Measurements from ENCODE around the gene ASRGL1. TPM values are rescaled to one million over a fixed set of nuclear protein-coding genes. Genes with fewer than 3 reads are reported as not detected.
A peak's percentile ranks its signal among the peaks of the same experiment; 100 is the strongest.

Gene ASRGL1
- total RNA-seq, result 10 to 100 TPM in 1 of 7 donors, 1 to 10 TPM in 6; 3.4 to 23.4 (median 8.1) TPM
- 1 to 10 TPM; 2.9 to 4.5 (median 3.1) TPM for polyA plus RNA-seq
- long read RNA-seq, donor 1, result 0 reads
- long read RNA-seq, donor 2, result 0 reads

- no peak for TF ChIP-seq POLR2A (IDR thresholded peaks at IDR 0.05)
- peak; percentile 62 to 79 (median 78) for TF ChIP-seq POLR2AphosphoS5 (IDR thresholded peaks at IDR 0.05)
- TF ChIP-seq CTCF (IDR thresholded peaks at IDR 0.05 in 8 of 11, conservative IDR thresholded peaks at IDR 0.05 in 3 of 11), result no peak
- peaks cover 0 to 17% (median 0%) of the 10 kb centered on the region in 7 donors for H3K27me3 ChIP-seq (replicated peaks in 1 of 7)
These were observed at the start of gene ASRGL1 for GRCh38 chr11:62337303-62338181. TSS of gene ASRGL1 (plus strand) at chr11:62337448. CDS start at chr11:62337978, 530 bp downstream.

GRCh38 chr11:62295504-62295903 lies 41.7 kb upstream of the ASRGL1 start:
- no peaks in the 10 kb centered on the region for H3K36me3 ChIP-seq
- H3K4me1 ChIP-seq, result no peaks in the 10 kb centered on the region
- no peaks in the 10 kb centered on the region for H3K9me3 ChIP-seq
- intact Hi-C loops (cut with DNase I; ENCODE audit: low total_unique reads), result no loop called here
- whole genome bisulfite sequencing, 5 donors, result 41 to 66% (median 60%) methylated on average over 2 of the region's 2 CpGs
- H3K4me3 ChIP-seq, result no peak overlapping the region
- no peak for TF ChIP-seq POLR2AphosphoS5 (IDR thresholded peaks at IDR 0.05)
- TF ChIP-seq CTCF (IDR thresholded peaks at IDR 0.05 in 8 of 11, conservative IDR thresholded peaks at IDR 0.05 in 3 of 11), result no peak
- TF ChIP-seq POLR2A (IDR thresholded peaks at IDR 0.05), result no peak
- H3K27ac ChIP-seq, result no peak overlapping the region
- peaks cover 0 to 36% (median 0%) of the 10 kb centered on the region in 7 donors for H3K27me3 ChIP-seq (replicated peaks in 1 of 7)
- no peak for DNase-seq

More at GRCh38 chr11:62337303-62338181, at the start of gene ASRGL1:
- Histone ChIP-seq H3K4me1 (peaks cover 0 to 45% (median 22%) of the 10 kb centered on the region in 6 donors), H3K4me3 (peak within 1 kb of the TSS; percentile 55 to 86 (median 76)), H3K36me3 (no peaks in the 10 kb centered on the region), H3K9me3 (no peaks in the 10 kb centered on the region), H3K27ac (peak within 1 kb of the TSS in 6 of 8 donors; percentile 20 to 62 (median 47))
- peak; percentile 96 for DNase-seq
- intact Hi-C loops (cut with DNase I; ENCODE audit: low total_unique reads), result no loop called here
- 1% methylated on average over 54 to 98 of the region's 98 CpGs for WGBS, 5 donors

GRCh38 chr11:62298975-62299374 lies 38.3 kb upstream of the ASRGL1 start, which contains the start of gene SCGB1D4:
TSS of gene SCGB1D4 (minus strand) at chr11:62299075. CDS start at chr11:62299010, 65 bp downstream.
- Histone ChIP-seq H3K4me1 (no peaks in the 10 kb centered on the region), H3K4me3 (no peak within 1 kb of the TSS), H3K27ac (no peak within 1 kb of the TSS), H3K36me3 (no peaks in the 10 kb centered on the region), H3K9me3 (no peaks in the 10 kb centered on the region), H3K27me3 (replicated peaks in 1 of 7) (peaks cover 0 to 36% (median 0%) of the 10 kb centered on the region in 7 donors)
- intact Hi-C loops (cut with DNase I; ENCODE audit: low total_unique reads), result no loop called here
- TF ChIP-seq POLR2AphosphoS5 (IDR thresholded peaks at IDR 0.05) (no peak), POLR2A (IDR thresholded peaks at IDR 0.05) (no peak), CTCF (IDR thresholded peaks at IDR 0.05 in 8 of 11, conservative IDR thresholded peaks at IDR 0.05 in 3 of 11) (no peak)
- WGBS, 5 donors, result 56 to 76% (median 72%) methylated on average over 7 of the region's 7 CpGs
- no peak for DNase-seq

- H3K36me3 ChIP-seq, result no peaks in the 10 kb centered on the region
- intact Hi-C loops (cut with DNase I; ENCODE audit: low total_unique reads), result loop anchor here (10.0 kb wide), 1 partner anchor 91 kb away; no protein-coding TSS in a partner anchor
- no peak for TF ChIP-seq POLR2AphosphoS5 (IDR thresholded peaks at IDR 0.05)
- no peak for TF ChIP-seq CTCF (IDR thresholded peaks at IDR 0.05 in 8 of 11, conservative IDR thresholded peaks at IDR 0.05 in 3 of 11)
- TF ChIP-seq POLR2A (IDR thresholded peaks at IDR 0.05), result no peak
- WGBS, 5 donors, result 37 to 81% (median 47%) methylated on average over 2 to 6 of the region's 6 CpGs
- H3K4me1 ChIP-seq, result peaks cover 0 to 6% (median 4%) of the 10 kb centered on the region in 6 donors
- no peak for DNase-seq
- H3K4me3 ChIP-seq, result no peak overlapping the region
- peaks cover 0 to 33% (median 0%) of the 10 kb centered on the region in 7 donors for H3K27me3 ChIP-seq (replicated peaks in 1 of 7)
- H3K27ac ChIP-seq, result no peak overlapping the region
- H3K9me3 ChIP-seq, result peaks cover 0 to 17% (median 9%) of the 10 kb centered on the region in 8 donors
These were observed 31.0 kb upstream of the ASRGL1 start for GRCh38 chr11:62306227-62306626.
